ENCODE results near the gene SMARCC2. TPM values are rescaled to one million over a fixed set of nuclear protein-coding genes. Genes with fewer than 3 reads are reported as not detected.

SMARCC2 gene
- total and polyA plus RNA-seq, 2 of the 13 experiments (the other 11 are each of a cell fraction or from before 2014, with no cell fraction given), result 21.3 to 24.1 TPM

DNA sequence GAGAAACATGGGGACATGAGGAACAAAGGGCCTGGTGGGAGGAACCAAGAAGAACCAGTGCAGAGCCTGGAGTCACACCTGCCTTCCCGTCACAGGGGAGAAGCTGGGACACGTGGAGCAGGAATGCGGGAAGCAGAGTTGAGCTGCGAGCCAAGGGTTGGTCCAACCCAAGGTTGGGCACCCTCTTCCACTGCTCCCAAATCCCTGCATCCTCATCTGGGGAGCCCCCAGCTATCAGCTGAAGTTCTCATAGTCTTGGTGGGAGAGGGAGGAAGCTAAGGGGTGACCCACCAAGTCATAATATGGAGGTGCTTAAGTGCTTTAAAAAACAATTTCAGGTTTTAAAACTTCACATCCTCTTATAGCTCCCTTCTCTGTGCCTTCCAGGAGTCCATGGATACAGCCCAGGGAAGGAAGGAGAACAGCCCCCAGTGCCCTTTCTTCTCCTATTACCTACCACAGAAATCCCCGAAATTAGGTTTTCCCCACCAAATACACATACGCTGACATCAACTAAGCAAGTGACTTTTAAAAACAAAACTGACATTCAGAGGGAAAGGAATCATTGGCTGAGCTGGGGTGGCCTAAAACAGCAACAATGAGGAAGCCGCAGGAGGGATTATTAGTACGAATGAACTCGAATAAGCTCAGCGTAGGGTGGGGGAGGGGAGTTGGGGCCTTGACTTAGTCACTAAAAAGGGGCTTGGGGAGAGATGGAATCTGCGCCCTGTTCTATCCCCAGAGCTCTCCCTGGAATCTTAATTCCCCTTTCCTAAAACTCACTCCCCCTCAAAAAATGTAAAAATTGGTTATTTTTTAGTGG is 26.6 kb downstream of the SMARCC2 start:
- no peak for DNase-seq (ENCODE audit: low spot score)
- POLR2A ChIA-PET, result interaction anchor here (0.7 to 3.3 kb wide), 8 partner anchors 11 to 59 kb away, joined by 3 to 20 read pairs (median 6); partner anchors contain the start of genes ESYT1, RNF41, SMARCC2 and ZC3H10
- no peak for ATAC-seq
- peaks cover 28% of the 10 kb centered on the region for H4K20me1 ChIP-seq (ENCODE audit: insufficient read depth, low read length)
- no peak overlapping the region for H3K4me3 ChIP-seq (replicated peaks in 1 of 3; ENCODE audit: insufficient read depth in 1 of 3, low read depth in 2 of 3, low read length in 3 of 3)
- peaks cover 33 to 60% of the 10 kb centered on the region in 2 experiments for H3K36me3 ChIP-seq (replicated peaks in 1 of 2; ENCODE audit: control insufficient read depth in 1 of 2, insufficient read depth in 2 of 2, low read length in 2 of 2)
- H3K9ac ChIP-seq (ENCODE audit: insufficient read depth, low read depth, low read length), result no peak overlapping the region
- in situ Hi-C loops (cut with HindIII; ENCODE audit: extremely low pct_ligation_motif_present, low pct_unique_long_range_greater_than_20kb), result no loop called here
- H3K27me3 ChIP-seq (ENCODE audit: control insufficient read depth in 1 of 2, insufficient read depth in 2 of 2, low read length in 2 of 2), result no peaks in the 10 kb centered on the region; a peak in 1 of 5 replicates
- no peak overlapping the region for H3K27ac ChIP-seq (ENCODE audit: extremely low read length, insufficient read depth, low read length)
- peaks cover 28% of the 10 kb centered on the region for H3K4me1 ChIP-seq (ENCODE audit: insufficient read depth, low read length)
- FAIRE-seq, result no peak
- TF ChIP-seq SRSF1 (optimal IDR thresholded peaks at IDR 0.05; ENCODE audit: low read depth, low read length), result no peak
- 0 out of 2 replicates have a peak, but pooled peaks have one; percentile 19 for TF ChIP-seq RBFOX2 (IDR thresholded peaks at IDR 0.05; ENCODE audit: low read depth, low read length)
- TF ChIP-seq, protein P1, sequence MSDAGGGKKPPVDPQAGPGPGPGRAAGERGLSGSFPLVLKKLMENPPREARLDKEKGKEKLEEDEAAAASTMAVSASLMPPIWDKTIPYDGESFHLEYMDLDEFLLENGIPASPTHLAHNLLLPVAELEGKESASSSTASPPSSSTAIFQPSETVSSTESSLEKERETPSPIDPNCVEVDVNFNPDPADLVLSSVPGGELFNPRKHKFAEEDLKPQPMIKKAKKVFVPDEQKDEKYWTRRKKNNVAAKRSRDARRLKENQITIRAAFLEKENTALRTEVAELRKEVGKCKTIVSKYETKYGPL (CRISPR knock-in tag; IDR thresholded peaks at IDR 0.05), result no peak
- peak; percentile 49 for TF ChIP-seq RBM22 (optimal IDR thresholded peaks at IDR 0.05; ENCODE audit: low read length)
- TF ChIP-seq ZKSCAN5 (CRISPR knock-in tag; IDR thresholded peaks at IDR 0.05), result no peak
- TF ChIP-seq NR2F1 (CRISPR knock-in tag; IDR thresholded peaks at IDR 0.05), result no peak
- TF ChIP-seq POLR2A (IDR thresholded peaks at IDR 0.05; ENCODE audit: insufficient read depth in 1 of 2, low read depth in 2 of 2, low read length in 2 of 2), result peak; percentile 45 to 51; a peak in 3 of 4 replicates
- peak; percentile 42; the same call in 1 of the 2 replicates for TF ChIP-seq POLR2AphosphoS5 (IDR thresholded peaks at IDR 0.05; ENCODE audit: low read depth, low read length)
- no peak for TF ChIP-seq ZNF205 (CRISPR knock-in tag; IDR thresholded peaks at IDR 0.05)
- TF ChIP-seq HNF4G (IDR thresholded peaks at IDR 0.05; ENCODE audit: borderline replicate concordance, low read depth, low read length), result no peak
- TF ChIP-seq HNF4G (CRISPR knock-in tag; IDR thresholded peaks at IDR 0.05; ENCODE audit: borderline replicate concordance, low read depth), result no peak
- TF ChIP-seq POLR2G (IDR thresholded peaks at IDR 0.05; ENCODE audit: low read depth, low read length), result peak; percentile 53; the same call in 1 of the 2 replicates
- no peak for TF ChIP-seq MED1 (CRISPR knock-in tag; IDR thresholded peaks at IDR 0.05)
- no peak for TF ChIP-seq NR2F6 (IDR thresholded peaks at IDR 0.05)
- no peak for TF ChIP-seq NR2F6 (CRISPR knock-in tag; IDR thresholded peaks at IDR 0.05)
- intact Hi-C loops (cut with micrococcal nuclease; ENCODE audit: unreplicated experiment), result no loop called here
- WGBS (ENCODE audit: low lambda C conversion rate), result 95% methylated on average over 11 of the region's 11 CpGs
- H3K4me2 ChIP-seq (ENCODE audit: low read depth, low read length), result no peak overlapping the region
- H3K79me2 ChIP-seq (ENCODE audit: insufficient read depth, low read length), result peaks cover 25% of the 10 kb centered on the region
- CTCF ChIA-PET (ENCODE audit: low intra/inter-chr PET ratio, low total read pairs), result no interaction called here
- no peak overlapping the region for H2AFZ ChIP-seq (ENCODE audit: low read length)
- no peaks in the 10 kb centered on the region for H3K9me3 ChIP-seq (ENCODE audit: low read length)
- TSS peak; percentile 34 for BruUV-seq (replicated peaks)
